Astrocyte (in vitro differentiated cells and primary cell): ENCODE data around the gene RAD51B.

Experiments
- EZH2 ChIP-seq: IDR thresholded peaks from 2 replicates; pipeline ENCODE4 v1.6.1; 2012; ENCODE audit warnings: mild to moderate bottlenecking, low read length, inconsistent platforms; ENCODE audit not compliant: insufficient read depth
- TF ChIP-seq, protein P1 (sequence below): IDR thresholded peaks from 2 replicates; pipeline ENCODE4 v1.5.1; 2011; ENCODE audit warnings: low read depth, mild to moderate bottlenecking, inconsistent platforms, low read length, moderate library complexity; ENCODE audit not compliant: insufficient read depth

DNA sequence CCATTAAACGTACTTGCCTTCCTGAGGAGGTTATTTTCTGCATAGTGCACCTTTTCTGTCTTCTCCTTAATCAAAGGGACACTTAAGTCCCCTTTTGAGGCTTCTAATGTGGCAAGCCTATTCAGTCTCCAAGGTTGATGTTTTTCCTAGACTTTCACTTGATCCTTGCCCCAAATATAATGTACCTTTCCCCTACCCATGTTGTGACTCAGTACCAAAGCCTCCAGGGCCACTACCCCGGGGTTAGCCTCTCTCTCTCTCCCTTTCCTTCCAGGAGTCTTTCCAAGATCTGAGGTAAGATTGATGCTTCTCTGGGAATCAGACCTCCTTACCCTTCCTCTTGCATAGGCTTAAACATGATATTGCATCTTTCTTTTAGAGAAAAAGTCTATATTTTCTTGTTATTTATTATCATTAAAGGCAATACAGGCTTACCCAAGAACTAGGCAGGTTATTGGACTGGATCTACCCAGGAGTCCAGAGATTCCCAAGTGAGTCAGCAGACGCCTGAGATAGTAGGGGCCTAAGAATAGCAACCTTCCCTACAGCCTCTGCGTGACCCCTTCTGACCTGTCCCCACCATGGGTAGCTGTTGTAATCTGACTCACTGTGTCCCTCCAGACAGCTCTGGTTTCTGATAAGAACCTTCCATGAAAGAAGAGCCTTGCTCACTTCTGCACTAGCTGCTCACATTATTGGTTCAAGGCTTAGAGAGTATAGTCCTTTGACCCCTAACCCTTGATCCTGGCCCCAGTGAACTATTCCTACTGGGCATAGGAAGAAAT is 800.4 kb downstream of the RAD51B start:
- TF ChIP-seq, protein P1, sequence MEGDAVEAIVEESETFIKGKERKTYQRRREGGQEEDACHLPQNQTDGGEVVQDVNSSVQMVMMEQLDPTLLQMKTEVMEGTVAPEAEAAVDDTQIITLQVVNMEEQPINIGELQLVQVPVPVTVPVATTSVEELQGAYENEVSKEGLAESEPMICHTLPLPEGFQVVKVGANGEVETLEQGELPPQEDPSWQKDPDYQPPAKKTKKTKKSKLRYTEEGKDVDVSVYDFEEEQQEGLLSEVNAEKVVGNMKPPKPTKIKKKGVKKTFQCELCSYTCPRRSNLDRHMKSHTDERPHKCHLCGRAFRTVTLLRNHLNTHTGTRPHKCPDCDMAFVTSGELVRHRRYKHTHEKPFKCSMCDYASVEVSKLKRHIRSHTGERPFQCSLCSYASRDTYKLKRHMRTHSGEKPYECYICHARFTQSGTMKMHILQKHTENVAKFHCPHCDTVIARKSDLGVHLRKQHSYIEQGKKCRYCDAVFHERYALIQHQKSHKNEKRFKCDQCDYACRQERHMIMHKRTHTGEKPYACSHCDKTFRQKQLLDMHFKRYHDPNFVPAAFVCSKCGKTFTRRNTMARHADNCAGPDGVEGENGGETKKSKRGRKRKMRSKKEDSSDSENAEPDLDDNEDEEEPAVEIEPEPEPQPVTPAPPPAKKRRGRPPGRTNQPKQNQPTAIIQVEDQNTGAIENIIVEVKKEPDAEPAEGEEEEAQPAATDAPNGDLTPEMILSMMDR = no peak
- TF ChIP-seq EZH2 = no peak
